HEK293T (cell line): ENCODE results near the gene HMGN1.

Source experiments
- ARNT ChIP-seq: fragments of 450-650 bp; IDR thresholded peaks from 2 replicates; pipeline ENCODE4 v1.6.1; 2017; ENCODE audit warnings: mild to moderate bottlenecking
- BHLHE40 ChIP-seq: fragments of 450-650 bp; IDR thresholded peaks from 2 replicates; pipeline ENCODE4 v1.6.1; 2016; ENCODE audit warnings: mild to moderate bottlenecking, moderate library complexity, borderline replicate concordance
- FOXM1 ChIP-seq: fragments of 450-650 bp; IDR thresholded peaks from 2 replicates; pipeline ENCODE4 v1.6.1; 2017; ENCODE audit warnings: mild to moderate bottlenecking, borderline replicate concordance
- HDGF ChIP-seq: fragments of 450-650 bp; IDR thresholded peaks from 2 replicates; pipeline ENCODE4 v1.6.1; 2017; ENCODE audit warnings: antibody characterized with exemption, borderline replicate concordance

DNA sequence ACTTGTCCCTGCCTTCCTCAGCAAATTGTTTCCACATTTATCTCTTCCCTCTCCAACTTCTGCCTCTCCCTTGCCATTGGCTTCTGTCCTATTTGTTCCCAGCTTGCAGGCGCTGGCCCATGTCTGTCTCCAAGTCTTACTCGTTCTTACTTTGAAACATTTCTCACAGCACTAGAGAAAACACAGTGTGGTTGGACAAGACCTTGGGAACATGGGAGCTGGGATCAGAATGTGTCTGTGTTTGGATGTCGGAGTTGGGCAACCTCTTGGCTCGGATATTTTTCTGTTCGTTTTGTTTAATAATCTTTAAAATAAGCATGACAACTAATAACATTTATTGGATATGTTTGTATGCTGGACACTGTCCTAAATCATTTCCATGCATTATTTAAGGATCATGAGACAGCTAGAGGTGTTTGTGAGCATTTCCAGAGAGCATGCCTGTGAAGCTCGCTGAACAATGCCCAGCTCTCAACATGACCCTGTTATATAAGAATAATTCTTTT lies 29.6 kb downstream of the HMGN1 start:
- no peak for TF ChIP-seq ARNT
- TF ChIP-seq FOXM1 = no peak
- TF ChIP-seq BHLHE40 = no peak
- no peak for TF ChIP-seq HDGF
